Activated CD4-positive, CD25-positive, alpha-beta regulatory T cell treated with anti-CD3 and anti-CD28 coated beads, Interleukin-2, amount 50 U/mL, for 16 hours (primary cell): ENCODE results near the gene BMPR1A.
A peak's percentile ranks its signal among the peaks of the same experiment; 100 is the strongest.

Experiments used
- DNase-seq: peaks from one replicate; pipeline ENCODE4 v3.0.0-alpha.2; 2020; ENCODE audit warnings: low read depth, low spot score

The BMPR1A gene

GRCh38 chr10:86756511-86757112 is at the start of gene BMPR1A:
TSS of gene BMPR1A (plus strand) at chr10:86756619. CDS start at chr10:86876019, 119,400 bp downstream.
- no peak for DNase-seq

DNA sequence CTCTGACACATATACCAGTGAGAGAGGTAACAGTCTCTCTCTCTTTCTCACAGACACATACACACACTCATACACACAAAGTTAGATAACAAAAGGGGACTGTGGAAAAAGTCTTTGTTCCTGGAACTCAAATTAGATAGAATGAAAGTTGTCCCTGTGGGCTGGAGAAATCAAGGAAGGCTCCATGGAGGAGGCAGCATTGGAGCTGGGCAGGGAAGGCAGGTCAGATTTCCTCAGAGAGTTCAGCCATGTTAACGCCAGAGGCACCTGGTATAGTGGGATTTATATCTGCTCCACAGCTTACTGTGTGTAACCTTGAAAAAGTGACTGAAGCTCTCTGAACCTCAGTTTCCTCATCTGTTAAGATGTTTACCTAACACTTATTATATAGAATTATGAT is 49.4 kb upstream of the BMPR1A start:
- no peak for DNase-seq

DNA sequence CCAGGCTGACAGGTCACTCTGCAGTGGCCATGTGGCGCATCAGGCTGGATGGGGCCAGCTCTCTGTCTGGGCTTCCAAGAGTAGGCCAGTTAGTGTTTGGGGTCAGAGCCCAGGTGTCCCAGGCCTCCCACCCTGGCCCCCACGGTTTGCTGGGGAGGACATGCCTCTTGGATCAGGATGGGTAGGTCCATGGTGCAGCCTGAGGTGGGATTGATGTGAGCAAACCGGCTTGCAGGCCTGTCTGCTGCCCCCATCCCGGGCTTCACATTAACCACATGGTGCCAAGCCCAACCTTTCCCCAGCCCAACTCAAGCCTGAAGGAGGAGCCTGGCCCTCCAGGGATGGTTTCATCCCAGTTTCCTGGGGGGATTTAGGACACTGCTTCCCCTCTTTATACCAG is 48.9 kb upstream of the BMPR1A start:
- DNase-seq = no peak

- DNase-seq = no peak
Measured at GRCh38 chr10:86708068-86708782, 48.2 kb upstream of the BMPR1A start.

DNA sequence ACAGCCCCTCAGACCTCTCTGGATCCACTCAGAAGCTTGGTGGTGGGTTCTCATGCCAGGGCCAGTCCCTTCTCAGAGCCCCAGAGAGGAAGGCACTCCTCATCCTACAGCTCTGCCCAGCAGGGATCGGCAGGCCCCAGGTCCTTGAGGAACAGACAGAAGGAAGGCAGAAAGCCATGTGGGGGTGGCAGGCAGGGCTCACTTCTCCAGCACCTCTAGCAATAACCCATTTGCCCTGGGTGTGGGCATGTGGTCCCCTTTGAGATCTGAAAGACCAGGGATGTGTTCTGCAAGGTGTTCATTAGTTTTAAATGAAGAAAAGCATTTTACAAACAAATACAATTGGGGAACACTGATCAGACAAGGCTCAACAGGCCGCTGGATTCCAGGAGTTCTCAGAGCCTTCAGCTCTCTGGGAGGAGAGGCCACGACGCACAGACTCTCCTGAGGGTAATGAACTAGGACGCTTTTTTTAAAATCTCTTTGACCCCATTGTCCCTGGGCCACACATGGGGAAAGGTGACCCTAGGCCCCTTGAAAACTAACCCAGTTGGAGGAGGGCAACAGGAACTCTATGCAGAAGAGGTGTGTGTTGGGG is 47.5 kb upstream of the BMPR1A start:
- DNase-seq = no peak

DNA sequence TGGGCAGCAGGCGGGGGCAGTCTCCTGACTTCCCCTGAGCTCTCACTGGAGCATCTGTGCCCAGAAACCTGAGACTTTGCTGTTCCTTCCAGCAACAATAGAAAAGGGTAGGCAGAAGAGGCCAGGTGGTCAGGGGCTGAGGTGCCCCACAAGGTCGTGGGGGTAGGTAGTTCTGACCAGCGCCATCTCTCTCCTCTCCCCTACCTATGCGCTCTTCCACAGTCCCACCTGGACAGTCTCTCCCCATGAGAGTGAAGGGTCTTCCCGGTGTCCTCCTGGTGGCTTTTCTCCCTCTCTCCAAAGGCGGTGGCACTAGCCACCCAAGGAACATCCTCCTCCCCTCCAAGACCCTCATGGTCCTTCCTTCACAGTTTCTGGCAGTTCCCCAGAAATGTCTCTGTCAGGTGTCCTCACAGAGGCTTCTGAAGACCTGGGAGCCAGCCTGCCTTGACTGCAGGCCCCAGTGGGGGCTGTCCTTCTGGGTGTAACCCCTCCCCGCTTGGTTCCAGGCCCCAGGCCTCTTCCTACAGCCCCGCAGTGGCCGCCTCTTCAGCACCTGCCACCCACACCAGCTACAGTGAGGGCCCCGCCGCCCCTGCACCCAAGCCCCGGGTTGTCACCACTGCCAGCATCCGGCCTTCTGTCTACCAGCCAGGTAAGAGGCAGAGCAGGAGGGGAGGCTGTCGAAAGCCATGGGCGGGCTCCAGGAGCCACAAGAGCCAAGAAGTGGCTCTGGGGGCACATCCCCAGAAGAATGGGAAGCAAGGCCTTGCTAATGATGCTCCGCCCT is 46.8 kb upstream of the BMPR1A start:
- no peak for DNase-seq

GRCh38 chr10:86710987-86711512 is 45.4 kb upstream of the BMPR1A start:
- peak; percentile 64 for DNase-seq

GRCh38 chr10:86711513-86712316 is 44.7 kb upstream of the BMPR1A start:
- DNase-seq = no peak

- no peak for DNase-seq
Measured at GRCh38 chr10:86712317-86712707, 44.1 kb upstream of the BMPR1A start.

- no peak for DNase-seq
Measured at GRCh38 chr10:86715156-86715795, 41.1 kb upstream of the BMPR1A start.

GRCh38 chr10:86715836-86716235 is 40.6 kb upstream of the BMPR1A start:
- no peak for DNase-seq

GRCh38 chr10:86716466-86716865 is 40.0 kb upstream of the BMPR1A start:
- DNase-seq = no peak

- no peak for DNase-seq
Measured at GRCh38 chr10:86718556-86718955, 37.9 kb upstream of the BMPR1A start.

DNA sequence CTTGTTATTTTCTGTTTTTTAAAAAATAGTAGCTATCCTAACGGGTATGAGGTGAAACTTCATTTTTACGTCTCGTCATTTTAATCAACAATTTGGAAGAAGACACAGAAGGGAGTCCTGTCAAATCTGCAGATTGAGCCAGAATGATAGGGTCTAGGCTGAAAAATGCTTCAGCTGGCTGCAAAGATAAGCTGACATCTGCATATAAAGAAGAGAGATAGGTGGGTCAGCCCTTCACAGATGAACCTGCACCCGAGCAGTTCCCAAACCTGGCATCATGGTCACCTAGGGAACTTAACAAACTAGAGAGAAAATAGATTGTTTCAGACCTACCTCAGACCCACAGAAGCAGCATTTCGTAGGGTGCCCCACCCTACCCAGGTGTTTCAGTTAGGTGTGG is 35.2 kb upstream of the BMPR1A start:
- DNase-seq = no peak

DNA sequence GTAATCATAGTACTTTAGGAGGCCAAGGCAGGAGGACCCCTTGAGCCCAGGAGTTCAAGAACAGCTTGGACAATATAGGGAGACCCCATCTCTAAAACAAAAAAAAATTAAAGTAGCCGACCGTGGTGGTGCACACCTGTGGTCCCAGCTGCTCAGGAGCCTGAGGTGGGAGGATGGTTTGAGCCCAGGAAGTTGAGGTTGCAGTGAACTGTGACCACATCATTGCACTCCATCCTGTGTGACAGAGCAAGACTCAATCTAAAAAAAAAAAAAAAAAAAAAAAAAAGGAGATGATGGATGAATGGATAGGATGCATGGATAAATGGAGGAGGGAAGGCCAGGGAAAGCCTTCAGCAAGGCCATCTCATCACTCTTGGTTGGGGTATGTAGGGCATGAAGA is 33.4 kb upstream of the BMPR1A start:
- DNase-seq = no peak

GRCh38 chr10:86724445-86724844 is 32.0 kb upstream of the BMPR1A start:
- no peak for DNase-seq

DNA sequence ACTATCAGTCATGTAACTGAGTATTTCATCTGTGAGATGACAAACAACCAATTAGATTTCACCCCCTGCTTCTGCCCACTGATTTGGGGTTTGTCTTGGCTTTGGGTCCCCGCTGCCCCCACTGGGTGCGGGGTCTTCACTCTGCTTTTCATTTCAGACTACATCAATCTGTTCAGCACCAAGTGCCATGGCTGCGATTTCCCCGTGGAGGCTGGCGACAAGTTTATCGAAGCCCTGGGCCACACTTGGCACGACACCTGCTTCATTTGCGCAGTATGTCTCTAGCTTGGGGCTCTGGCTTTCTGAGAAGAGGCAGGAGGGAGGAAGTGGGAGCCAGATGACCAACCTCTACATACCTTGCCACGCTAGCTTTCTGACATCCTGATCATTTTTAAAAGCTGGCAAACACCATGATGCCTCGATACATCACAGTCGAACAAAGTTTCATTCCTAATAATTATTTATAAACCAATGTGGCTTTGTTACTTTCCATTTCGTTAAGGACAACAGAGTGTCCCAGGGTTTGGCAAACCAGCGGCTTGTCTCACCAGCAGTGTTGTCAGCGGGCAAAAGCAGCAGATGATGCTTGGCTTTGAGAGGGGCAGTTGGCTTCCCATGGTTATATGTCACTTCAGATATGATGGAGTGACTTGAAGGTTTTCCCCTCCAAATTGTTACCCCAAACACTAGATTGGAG is 30.3 kb upstream of the BMPR1A start:
- DNase-seq = no peak

DNA sequence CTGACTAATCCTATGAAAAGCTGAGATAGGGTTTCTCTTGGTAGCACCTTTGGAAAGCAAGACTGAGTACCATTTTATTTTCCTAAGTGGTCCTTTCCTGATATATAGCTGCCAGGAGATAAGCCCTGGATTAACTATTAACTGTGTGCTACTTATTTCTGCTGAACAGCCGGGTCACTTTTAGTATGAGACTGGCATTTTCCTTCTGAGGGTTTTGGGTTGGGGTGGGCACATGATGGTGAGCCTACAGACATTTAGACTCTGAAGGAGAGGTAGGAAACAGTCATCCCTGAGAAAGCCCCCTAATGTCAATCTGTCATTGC is 29.8 kb upstream of the BMPR1A start:
- DNase-seq = no peak

DNA sequence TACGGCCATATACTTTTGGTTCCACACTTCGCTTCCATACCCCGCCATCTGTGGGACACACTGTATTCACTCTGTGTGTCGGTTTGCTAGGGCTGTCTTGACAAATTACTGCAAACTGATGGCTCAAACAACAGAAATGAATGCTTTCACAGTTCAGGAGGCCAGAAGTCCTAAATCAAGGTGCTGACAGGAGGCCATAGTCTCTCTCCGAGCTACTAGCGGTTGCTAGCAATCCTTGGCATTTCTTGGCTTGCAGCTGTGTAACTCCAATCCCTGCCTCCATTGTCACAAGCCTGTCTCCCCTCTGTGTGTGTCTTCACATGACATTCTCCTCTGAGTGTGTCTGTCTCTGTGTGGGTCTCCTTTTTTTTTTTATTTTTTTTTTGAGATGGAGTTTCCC is 28.9 kb upstream of the BMPR1A start:
- DNase-seq = no peak

- DNase-seq = no peak
Measured at GRCh38 chr10:86728056-86728455, 28.4 kb upstream of the BMPR1A start.
